Hepatic stellate cell (primary cell): Measurements from ENCODE around the gene NEK1.
A peak's percentile ranks its signal among the peaks of the same experiment; 100 is the strongest.

ENCODE experiments used
- DNase-seq: peaks from one replicate; pipeline ENCODE4 v3.0.0; 2011; ENCODE audit warnings: low spot score

NEK1 gene, protein sequence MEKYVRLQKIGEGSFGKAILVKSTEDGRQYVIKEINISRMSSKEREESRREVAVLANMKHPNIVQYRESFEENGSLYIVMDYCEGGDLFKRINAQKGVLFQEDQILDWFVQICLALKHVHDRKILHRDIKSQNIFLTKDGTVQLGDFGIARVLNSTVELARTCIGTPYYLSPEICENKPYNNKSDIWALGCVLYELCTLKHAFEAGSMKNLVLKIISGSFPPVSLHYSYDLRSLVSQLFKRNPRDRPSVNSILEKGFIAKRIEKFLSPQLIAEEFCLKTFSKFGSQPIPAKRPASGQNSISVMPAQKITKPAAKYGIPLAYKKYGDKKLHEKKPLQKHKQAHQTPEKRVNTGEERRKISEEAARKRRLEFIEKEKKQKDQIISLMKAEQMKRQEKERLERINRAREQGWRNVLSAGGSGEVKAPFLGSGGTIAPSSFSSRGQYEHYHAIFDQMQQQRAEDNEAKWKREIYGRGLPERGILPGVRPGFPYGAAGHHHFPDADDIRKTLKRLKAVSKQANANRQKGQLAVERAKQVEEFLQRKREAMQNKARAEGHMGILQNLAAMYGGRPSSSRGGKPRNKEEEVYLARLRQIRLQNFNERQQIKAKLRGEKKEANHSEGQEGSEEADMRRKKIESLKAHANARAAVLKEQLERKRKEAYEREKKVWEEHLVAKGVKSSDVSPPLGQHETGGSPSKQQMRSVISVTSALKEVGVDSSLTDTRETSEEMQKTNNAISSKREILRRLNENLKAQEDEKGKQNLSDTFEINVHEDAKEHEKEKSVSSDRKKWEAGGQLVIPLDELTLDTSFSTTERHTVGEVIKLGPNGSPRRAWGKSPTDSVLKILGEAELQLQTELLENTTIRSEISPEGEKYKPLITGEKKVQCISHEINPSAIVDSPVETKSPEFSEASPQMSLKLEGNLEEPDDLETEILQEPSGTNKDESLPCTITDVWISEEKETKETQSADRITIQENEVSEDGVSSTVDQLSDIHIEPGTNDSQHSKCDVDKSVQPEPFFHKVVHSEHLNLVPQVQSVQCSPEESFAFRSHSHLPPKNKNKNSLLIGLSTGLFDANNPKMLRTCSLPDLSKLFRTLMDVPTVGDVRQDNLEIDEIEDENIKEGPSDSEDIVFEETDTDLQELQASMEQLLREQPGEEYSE (N-terminal part only)

DNA sequence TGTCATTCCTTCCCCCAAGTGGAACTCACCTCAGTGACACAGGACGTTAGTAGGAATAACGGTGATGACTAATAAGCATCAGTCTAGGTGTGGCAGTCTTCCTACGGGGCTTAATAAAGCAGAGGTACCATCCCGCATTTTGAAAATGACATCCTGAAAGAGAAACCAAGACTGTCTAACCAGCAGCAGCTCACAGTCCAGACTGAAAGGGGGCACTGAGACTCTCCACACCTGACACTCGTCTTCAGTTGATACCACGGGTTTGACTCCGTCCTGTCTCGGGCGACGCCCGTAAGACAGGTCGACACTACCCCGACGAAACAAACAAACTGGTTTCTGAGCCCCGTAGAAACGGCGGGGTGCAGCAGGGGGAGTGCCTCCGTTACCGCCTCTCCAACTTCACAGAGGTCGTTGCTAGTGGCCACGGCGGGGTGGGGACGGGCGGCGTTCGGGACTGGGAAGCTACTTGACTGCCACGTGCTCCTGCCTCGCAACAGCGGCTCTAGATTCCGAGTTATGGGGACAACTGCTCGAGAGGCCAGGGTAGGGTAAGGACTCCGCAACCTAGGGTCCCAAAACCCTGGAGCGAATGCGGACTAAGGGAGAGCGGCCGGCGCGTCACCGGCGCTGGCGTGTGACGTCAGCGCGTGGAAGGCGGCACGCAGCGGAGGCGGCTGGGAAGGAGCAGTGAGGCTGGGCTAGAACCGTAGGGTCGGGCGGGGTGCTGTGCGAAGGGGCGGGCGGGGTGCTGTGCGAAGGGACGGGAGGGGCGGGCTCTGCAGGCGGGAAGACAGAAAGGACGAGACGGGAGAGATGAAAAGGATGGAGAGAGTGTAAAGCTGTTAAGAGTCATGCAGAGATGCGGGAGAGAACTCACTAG, at the start of gene NEK1:
NEK1 (minus strand) TSS at position 593 of the 880 bp plus-strand sequence. CDS start 9,953 bp downstream, outside the sequence.
- DNase-seq, result peak; percentile 85

DNA sequence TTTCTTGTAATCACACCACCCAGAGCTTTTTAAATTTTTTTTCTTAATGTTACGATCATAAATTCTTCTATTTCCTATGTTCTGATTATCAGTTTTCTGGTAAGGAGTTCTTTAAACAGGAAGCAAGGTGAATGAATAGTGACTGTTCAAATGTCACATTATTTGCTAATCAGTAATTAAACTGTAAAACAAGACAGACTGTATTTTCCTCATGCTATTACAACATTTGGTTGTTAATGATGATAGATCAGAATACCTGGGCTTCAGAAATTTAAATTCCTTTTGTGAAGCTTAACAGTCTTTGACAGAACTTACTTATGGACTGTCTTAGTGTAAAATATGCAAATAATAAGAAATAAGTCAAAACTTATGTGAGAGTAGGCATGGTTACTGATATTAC, 49.4 kb upstream of the NEK1 start:
- no peak for DNase-seq

DNA sequence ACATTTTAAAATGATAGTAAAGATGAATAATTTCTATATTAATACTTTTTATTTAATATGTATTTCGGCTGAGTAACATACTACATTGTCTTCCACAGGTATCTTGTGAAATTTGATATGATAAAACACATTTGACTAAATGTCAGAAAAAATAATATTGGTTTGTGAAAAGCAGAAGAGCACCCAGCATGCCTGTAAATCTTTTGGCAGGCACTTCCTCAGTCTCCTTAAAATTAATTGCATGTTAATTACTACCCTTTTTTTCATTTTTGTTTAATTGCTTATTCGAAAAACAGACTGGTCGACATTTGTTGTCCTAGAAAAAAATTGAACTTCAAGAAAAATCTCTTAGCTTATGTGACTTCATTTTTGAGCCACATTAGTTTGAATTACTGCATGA, 48.5 kb upstream of the NEK1 start:
- no peak for DNase-seq

DNA sequence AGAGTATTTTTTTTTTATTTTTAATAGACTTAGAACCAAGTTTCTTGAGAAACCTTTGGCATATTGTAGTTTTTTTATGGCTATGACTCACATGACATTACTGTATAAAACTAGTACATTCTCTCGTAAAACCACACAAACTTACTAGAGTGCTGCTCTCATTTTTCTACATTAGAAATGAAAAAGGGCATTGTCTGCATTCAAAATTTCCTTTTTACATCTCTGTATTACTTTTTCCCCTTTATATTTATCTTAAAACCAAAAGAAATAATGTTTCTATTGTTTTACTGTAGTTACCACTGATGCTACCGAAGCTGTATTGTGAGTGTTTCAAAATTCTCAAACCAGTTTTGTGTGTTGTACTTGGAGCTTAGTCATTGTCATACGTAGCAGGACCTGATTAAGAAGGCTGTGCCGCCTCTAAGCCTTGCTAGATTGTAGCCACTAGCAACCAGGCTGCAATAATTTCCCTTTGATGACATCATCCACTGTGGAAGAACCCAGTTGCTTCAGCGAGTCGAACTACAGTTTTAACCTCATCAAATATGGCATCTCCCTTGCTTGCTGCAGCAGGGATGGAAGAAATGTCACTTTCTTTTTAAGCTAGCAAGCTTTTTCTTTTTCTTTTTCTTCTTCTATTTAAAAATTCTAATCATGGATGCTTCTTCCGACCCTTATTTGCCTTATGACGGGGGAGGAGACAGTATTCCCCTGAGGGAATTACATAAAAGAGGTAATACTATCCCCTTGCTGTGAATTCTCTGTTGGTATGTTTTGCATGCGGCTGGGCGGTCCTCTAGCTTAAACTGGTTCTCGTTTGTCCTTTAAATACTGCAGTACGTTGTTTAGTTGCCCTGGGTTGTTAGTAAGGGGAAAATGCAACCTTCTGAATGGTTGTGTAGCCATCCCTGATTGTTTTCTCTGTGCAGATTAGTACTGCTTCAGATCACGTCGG, 47.6 kb upstream of the NEK1 start:
- peak; percentile 66 for DNase-seq

DNA sequence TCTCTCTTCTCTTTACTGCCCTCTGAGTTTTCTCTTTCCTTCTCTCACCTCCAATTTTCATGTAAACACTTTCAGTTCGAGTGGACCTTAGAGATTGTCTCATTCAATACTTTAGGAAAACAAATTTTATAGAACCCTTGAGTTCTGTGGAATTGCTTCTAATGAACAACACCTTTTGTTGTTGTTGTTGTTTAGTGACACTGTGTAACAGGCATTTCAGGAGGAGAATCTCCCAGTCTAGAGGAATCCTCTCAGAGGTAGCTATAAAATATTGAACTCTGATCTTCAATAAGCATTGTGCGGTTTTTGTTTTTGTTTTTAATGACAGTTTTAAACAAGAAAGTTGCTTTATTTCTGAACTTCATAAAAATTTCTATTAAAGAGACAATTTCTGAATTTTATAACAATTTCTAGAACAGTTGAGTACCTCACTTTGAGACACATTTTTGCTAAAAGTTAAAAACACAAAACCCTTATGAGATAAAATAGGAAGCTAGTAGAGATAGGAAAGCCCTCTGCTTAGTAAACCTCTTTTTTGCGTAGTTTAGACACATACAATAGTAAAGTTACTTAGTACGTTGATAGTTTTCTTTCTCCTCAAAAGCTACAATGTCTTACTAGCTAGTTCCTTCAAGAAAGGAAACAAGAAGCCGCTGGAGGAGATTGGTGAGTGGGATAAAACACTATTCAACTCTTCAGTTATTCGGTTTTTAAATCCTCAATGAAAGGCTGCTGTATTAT, 46.8 kb upstream of the NEK1 start:
- DNase-seq, result no peak

DNA sequence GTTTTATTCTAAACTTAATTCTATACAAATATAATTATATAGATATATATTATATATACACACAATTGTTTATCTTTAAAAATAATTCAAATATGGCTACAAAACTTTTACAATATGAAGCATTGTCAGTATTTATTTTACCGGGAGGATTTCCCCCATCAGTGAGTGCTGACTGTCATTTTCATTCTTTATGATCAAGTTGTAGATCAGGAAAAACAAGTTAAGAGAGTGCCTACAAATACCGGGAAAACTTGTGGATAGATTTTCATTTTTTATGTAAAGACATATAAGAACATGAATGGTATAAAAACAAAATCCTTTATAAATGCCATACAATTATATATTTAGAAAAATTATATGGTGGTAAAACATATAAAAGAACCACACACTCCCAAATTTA, 45.8 kb upstream of the NEK1 start:
- no peak for DNase-seq

DNA sequence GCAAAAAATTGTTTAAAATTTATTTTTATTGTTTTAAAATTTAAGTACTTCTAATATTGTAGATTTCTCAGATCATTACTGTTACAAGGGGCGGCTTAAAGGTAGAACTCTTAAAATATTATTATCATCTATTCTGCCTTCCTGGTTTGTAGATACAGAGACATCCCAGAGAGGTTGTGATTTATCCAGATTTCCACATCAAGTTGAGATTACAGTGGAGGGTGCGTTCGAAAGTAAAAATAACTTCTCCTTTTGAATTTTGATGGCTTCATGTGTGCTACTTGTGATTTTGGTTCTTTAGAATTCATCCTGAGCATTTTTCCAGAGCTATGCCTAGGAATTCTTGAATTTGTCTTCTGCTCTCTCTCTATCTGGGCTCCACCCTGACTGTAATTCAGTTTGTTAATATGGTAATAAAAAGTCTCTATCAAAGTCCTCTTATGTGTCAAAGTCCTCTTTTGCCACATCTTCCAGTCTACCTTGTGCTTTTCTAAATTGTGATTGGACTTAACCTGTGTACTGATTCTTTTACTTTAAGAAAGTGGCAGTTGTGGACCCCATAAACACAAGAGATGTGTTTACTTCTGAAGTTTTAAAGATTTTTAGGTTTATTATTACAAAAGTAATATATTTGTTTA, 45.2 kb upstream of the NEK1 start:
- no peak for DNase-seq

DNA sequence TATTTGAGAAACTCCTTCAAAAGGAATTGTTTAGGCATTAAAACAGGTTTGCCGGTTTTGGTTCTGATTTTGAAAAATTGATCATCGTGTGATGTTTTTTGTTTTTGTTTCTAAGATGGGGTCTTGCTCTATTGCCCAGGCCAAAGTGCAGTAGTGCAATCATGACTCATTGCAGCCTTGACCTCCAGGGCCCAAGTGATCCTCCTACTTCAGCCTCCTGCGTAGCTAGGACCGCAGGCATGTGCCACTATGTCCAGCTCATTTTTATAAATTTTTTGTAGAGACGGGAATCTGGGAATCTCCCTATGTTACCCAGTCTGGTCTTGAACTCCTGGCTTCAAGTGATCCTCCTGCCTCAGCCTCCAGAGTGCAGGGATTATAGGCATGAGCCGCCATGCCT, 43.0 kb upstream of the NEK1 start:
- DNase-seq, result no peak

DNA sequence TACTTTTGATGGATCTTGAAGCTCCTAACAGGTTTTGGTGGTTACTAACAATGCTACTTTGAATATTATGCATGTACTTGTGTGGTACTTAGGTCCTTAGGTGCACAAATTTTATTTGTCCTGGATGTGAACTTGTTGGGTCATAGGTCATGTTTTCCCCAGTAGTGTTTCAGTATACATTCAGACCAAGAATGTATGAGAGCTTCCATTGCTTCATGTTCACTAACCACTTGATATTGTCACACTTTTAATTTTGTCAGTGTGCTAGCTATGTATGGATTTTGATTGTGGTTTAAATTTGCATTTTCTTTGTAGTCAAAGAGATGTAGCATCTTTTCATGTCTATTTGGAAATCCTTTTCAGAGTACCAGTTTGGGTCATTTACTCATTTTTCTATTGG, 40.2 kb upstream of the NEK1 start:
- DNase-seq, result no peak

DNA sequence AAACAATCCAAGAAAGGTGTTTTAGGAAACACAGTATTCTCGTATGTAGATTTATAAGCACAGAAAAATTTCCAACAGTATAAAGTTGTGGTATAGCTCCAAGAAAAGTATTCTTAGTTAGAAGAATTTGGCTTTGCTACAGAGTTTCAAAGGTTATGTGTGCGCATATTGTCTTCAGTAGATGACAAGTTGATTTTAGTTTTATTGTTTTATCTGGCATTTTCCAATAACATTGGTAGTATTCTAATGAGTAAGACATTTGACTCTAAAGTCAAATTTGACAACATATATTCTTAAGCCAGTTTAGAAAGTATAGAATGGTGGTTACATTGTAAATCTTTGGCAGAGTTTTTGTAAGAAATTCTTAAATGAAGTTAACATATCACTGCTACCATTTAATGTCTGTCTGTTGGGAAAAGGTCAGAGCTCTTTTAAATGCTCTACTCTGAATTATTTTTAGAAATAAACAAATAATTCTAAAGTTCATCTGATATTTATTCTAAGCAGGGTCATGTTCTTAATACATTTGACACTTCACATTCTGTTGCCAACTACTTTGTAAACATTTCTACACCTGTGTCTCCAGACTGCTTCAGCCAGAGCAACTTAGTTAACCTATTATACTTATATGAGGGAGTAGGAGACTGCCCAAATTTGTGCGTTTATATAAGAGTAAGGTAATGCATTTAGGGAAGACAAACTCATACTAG, 38.0 kb upstream of the NEK1 start:
- DNase-seq, result no peak

DNA sequence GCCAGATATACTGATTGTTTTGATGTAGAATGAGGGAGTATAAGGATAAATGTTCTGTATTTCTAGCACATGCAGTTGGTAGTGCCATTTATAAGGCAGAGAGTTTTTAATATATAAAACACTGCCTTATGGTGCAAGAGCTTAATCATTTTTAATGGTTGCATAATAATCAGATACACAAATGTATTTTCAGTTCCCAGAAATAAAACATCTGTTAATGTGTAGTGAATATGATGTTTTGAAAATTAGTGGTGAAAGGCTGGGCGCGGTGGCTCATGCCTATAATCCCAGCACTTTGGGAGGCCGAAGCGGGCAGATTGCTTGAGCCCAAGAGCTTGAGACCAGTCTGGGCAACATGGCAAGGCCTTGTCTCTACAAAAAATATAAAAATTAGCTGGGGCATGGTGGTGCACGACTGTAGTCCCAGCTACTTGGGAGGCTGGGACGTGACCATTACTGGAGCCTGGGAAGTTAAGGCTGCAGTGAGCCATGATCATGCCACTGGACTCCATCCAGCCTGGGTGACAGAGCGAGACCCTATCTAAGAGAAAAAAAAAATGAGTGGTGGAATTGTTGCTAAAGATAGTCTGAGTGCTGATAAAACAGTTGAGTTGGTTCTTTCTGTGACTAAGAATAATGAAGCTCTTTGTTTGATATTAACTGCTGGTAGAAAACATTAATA, 37.3 kb upstream of the NEK1 start:
- no peak for DNase-seq

DNA sequence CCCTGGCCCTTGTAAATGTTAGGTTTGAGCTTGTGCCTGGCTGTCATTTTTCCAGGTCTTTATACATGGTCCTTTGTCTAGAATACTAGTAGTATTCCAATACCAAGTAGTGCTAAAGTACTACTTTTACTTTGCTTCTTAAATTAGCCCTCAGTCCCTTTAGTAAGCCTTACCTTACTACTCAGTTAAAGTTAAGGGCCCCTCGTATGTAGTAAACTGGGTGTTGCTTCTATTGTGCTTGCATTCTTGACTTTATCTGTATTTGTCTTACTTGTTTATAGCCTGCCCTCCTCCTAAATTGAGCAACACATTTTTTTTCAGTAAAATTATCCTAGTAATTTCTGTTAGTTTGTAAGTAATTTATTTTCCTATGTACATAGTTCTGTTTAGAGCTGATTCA, 33.2 kb upstream of the NEK1 start:
- DNase-seq, result no peak

DNA sequence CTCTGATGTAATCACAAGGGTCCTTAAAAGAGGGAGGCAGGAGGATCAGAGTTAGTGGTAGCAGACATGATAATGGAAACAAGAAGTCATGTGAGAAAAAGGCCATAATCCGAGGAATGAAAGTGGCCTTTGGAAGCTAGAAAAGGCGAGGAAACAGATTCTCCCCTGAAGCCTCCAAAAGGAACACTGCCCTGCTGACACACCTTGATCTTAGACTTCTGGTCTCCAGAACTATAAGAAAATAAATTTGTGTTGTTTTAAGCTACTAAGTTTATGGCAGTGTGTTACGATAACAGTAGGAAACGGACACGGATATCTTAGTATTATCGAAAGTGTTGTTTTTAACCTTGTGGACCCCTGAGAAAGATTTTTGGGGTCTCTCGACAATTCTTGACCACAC, 32.4 kb upstream of the NEK1 start:
- DNase-seq, result no peak

DNA sequence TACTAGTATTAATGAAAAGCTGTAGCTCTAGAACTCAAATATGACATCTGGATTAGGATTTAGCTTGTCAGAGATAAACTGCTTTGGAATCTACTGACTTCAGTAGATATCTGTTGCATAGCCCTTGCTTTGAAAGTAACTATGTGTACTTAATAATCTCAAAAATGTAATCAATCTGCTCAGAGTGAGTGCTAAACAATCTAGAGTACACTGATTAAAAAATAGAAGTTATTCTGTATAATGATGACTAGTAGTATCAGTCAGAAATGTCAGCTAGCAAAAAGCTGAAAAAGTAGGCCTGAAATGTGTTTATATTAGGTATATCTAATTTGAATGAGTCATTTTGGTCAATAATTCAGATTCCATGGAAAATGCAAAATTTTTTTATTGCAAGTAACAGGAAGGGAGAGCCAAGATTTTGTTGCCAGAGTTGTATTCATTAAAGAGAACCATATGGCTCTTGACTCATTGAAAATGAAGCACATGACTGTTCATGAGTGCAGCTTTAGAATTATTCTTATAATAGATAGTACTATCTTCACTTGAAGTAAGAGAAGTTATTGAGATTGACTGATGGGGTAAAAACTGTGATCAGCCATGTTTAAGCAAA, 28.0 kb upstream of the NEK1 start:
- DNase-seq, result no peak

DNA sequence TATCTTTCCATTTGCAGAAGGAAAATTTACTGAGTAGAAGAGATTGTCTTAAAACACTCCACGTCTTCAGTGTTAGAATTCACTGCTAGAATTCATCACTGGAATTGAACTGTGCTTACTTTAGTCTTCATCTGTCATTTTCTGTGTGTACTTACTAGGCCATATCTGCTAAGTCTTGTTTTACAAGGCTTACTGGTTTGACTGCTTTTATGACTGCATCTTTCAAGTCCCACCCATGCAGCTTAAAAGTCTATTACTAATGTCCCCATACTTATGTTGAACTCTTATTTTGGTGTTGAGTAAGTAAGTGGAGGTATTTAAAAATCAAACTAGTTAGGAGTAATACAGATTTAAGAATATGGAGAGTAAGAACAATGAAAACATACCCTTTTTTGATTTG, 22.6 kb upstream of the NEK1 start:
- DNase-seq, result no peak

DNA sequence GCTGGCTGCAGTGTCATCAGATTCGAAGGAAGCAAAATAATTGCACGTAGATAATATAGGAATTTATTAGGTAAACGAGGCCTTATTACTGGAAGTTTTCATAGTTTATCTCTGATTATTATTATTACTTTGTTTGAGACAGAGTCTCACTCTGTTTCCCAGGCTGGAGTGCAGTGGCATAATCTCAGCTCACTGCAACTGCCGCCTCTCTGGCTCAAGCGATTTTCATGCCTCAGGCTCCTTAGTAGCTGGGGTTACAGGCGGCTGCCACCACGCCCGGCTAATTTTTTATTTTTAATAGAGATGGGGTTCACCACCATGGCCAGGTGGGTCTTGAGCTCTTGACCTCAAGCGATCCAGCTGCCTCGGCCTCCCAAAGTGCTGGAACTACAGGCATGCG, 20.5 kb upstream of the NEK1 start:
- no peak for DNase-seq

DNA sequence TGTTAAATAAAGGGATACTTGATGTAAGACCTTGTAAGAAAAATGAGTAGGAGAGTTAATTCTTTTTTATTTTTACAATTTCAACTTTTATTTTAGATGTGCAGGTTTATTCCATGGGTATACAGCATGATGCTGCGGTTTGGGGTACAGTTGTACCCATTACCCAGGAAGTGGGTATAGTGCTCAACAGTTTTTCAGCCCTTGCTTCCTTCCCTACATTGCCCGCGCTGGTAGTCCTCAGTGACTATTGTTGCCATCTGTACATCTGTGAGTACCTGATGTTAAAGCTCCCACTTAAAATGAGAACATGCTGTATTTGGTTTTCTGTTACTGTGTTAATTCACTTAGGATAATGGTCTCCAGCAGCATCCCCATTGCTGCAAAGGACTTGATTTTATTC, 17.7 kb upstream of the NEK1 start:
- DNase-seq, result no peak

DNA sequence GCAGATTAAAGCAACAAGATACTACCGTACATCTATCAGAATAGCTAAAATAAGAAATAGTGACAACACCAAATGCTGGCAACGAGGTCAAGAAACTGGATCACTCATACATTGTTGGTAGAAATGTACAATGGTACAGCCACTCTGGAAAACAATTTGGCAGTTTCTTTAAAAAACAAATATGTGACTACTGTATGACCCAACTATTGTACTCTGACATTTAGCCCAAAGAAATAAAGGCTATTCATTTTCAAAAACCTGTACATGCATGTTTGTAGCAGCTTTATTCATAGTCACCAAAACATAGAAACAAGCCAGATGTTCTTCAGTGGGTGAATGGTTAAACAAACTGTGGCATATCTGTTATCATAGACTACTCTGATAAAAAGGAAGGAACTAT, 16.2 kb upstream of the NEK1 start:
- no peak for DNase-seq
